HepG2 (cell line): Measurements from ENCODE around the gene RALB. TPM values are rescaled to one million over a fixed set of nuclear protein-coding genes. Genes with fewer than 3 reads are reported as not detected.

Source experiments
- ETV5 ChIP-seq: IDR thresholded peaks from 2 replicates; pipeline ENCODE4 v1.6.1; 2018; ENCODE audit warnings: missing biosample characterization, missing genetic modification reagents, inconsistent platforms, borderline replicate concordance
- HOXA7 ChIP-seq: sonication (generic); formaldehyde crosslinking; IDR thresholded peaks from 2 replicates; pipeline ENCODE4 v1.8.1; 2022; ENCODE audit warnings: mild to moderate bottlenecking, missing genetic modification reagents, moderate library complexity
- SAFB2 ChIP-seq: sonication (generic); formaldehyde crosslinking; IDR thresholded peaks from 2 replicates; pipeline ENCODE4 v1.5.1; 2020; ENCODE audit warnings: missing genetic modification reagents, low read depth, mild to moderate bottlenecking, borderline replicate concordance
- SOX13 ChIP-seq, 3 experiments: fragments of 450-650 bp in 1 of 3; sonication (generic) in 1 of 3; formaldehyde crosslinking in 1 of 3; IDR thresholded peaks in 2 of 3; conservative IDR thresholded peaks in 1 of 3; 2 replicates each; pipeline versions ENCODE4 v1.5.0 to v1.6.1; 2016 to 2020; ENCODE audit warnings: antibody characterized with exemption in 1 of 3, mild to moderate bottlenecking in 1 of 3, missing compliant biosample characterization in 1 of 3, missing genetic modification reagents in 1 of 3, moderate library complexity in 1 of 3
- TEAD3 ChIP-seq: optimal IDR thresholded peaks from 2 replicates; pipeline ENCODE3; 2016; ENCODE audit warnings: borderline replicate concordance
- polyA plus RNA-seq, 8 experiments: library from polyadenylated mRNA; depleted of rRNA in 3 of 8; stranded (reverse) in 7 of 8; unstranded in 1 of 8; fragments of >200 nt; fragmentation: Illumina TruSeq in 4 of 8; extraction: Trizol in 4 of 8; gene quantifications; 2 replicates each; pipeline versions ENCODE4 v1.2.1 to v1.2.3, GENCODE V29; 2011 to 2016; ENCODE audit warnings: low read depth in 4 of 8, missing spikeins in 1 of 8, mixed read lengths in 1 of 8; ENCODE audit not compliant: insufficient read depth in 1 of 8
- total RNA-seq, 5 experiments: library from RNA; depleted of rRNA; stranded (reverse); fragments of >200 nt; fragmentation: Illumina TruSeq; extraction: Trizol; gene quantifications; 2 replicates each; pipeline ENCODE4 v1.2.3, GENCODE V29; 2016; ENCODE audit warnings: low read depth in 1 of 5
- TF ChIP-seq, protein P1 (sequence below): sonication (generic); formaldehyde crosslinking; IDR thresholded peaks from 2 replicates; pipeline ENCODE4 v1.4.0; 2020; ENCODE audit warnings: missing genetic modification reagents
- TF ChIP-seq, protein P2 (sequence below): IDR thresholded peaks from 2 replicates; pipeline ENCODE4 v1.4.0; 2020; ENCODE audit warnings: mild to moderate bottlenecking, missing genetic modification reagents
- TF ChIP-seq, protein P3 (sequence below): sonication (generic); formaldehyde crosslinking; IDR thresholded peaks from 2 replicates; pipeline ENCODE4 v1.4.0; 2020; ENCODE audit warnings: missing genetic modification reagents, borderline replicate concordance
- TF ChIP-seq, protein P4 (sequence below): sonication (generic); formaldehyde crosslinking; conservative IDR thresholded peaks from 2 replicates; pipeline ENCODE4 v1.4.0; 2020; ENCODE audit warnings: mild to moderate bottlenecking, missing genetic modification reagents, moderate library complexity
- TF ChIP-seq, protein P5 (sequence below): sonication (generic); formaldehyde crosslinking; IDR thresholded peaks from 2 replicates; pipeline ENCODE4 v1.8.0; 2022; ENCODE audit warnings: missing genetic modification reagents, mild to moderate bottlenecking, borderline replicate concordance
- TF ChIP-seq, protein P6 (sequence below): sonication (generic); formaldehyde crosslinking; IDR thresholded peaks from 2 replicates; pipeline ENCODE4 v1.8.1; 2023; ENCODE audit warnings: mild to moderate bottlenecking, missing genetic modification reagents, borderline replicate concordance

The RALB gene
- total and polyA plus RNA-seq, 2 of the 13 experiments (the other 11 are each of a cell fraction or from before 2014, with no cell fraction given) = 37.8 to 43.2 TPM

DNA sequence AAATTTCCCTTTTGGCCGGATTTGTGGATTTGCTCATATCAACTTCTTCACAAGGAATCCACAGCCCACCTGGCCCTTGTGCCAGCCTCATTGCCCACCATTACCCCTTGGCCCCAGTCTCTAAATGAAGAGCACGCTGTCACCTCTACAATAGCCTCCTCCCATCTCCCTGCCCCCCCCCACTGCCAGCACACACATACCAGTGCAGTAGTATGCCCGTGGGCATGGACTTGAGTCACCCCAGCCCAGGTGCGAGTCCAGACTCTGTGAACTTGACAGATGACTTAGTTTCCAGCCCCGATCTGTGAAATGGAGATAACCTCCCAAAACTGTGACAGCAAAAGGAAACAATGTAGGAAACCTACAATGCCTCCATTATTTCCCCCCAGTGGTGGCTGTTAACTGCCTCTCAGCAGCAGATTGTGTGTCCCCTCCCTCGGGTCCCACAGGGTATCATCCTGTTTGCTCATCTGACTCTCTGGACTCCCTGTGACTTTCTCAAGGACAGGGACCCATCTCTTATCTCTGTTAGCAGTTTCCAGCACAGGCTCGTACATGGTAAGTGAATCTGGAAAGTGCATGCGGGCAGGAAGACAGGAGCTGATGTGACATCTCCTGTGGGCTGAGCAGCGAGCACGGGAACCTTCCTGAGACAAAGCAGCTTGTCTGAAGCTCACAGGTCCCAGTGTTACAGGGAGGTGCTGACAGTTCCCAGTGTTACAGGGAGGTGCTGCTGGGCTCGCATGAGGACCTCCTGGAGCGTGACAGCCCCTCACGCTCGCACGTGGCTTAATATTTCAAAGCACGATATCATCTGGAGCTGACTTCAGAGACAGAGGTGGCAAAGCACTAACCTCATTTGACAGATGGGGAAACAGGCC lies 25.3 kb upstream of the RALB start (continued):
- TF ChIP-seq ETV5 (CRISPR knock-in tag) (peak; percentile 39; the same call in 1 of the 2 replicates), TEAD3 (peak; percentile 8), HOXA7 (CRISPR knock-in tag) (0 out of 2 replicates have a peak, but pooled peaks have one; percentile 72), SAFB2 (CRISPR knock-in tag) (0 out of 2 replicates have a peak, but pooled peaks have one; percentile 32), SOX13 (IDR thresholded peaks at IDR 0.05) (no peak; the same call in 1 of the 2 replicates), SOX13 (CRISPR knock-in tag; conservative IDR thresholded peaks at IDR 0.05 in 1 of 2, IDR thresholded peaks at IDR 0.05 in 1 of 2) (peak in 1 of 2 experiments; percentile 54; a peak in 1 of 4 replicates)
- TF ChIP-seq, protein P1, sequence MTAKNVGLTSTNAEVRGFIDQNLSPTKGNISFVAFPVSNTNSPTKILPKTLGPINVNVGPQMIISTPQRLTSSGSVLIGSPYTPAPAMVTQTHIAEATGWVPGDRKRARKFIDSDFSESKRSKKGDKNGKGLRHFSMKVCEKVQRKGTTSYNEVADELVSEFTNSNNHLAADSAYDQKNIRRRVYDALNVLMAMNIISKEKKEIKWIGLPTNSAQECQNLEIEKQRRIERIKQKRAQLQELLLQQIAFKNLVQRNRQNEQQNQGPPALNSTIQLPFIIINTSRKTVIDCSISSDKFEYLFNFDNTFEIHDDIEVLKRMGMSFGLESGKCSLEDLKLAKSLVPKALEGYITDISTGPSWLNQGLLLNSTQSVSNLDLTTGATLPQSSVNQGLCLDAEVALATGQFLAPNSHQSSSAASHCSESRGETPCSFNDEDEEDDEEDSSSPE (CRISPR knock-in tag) = no peak
- TF ChIP-seq, protein P2, sequence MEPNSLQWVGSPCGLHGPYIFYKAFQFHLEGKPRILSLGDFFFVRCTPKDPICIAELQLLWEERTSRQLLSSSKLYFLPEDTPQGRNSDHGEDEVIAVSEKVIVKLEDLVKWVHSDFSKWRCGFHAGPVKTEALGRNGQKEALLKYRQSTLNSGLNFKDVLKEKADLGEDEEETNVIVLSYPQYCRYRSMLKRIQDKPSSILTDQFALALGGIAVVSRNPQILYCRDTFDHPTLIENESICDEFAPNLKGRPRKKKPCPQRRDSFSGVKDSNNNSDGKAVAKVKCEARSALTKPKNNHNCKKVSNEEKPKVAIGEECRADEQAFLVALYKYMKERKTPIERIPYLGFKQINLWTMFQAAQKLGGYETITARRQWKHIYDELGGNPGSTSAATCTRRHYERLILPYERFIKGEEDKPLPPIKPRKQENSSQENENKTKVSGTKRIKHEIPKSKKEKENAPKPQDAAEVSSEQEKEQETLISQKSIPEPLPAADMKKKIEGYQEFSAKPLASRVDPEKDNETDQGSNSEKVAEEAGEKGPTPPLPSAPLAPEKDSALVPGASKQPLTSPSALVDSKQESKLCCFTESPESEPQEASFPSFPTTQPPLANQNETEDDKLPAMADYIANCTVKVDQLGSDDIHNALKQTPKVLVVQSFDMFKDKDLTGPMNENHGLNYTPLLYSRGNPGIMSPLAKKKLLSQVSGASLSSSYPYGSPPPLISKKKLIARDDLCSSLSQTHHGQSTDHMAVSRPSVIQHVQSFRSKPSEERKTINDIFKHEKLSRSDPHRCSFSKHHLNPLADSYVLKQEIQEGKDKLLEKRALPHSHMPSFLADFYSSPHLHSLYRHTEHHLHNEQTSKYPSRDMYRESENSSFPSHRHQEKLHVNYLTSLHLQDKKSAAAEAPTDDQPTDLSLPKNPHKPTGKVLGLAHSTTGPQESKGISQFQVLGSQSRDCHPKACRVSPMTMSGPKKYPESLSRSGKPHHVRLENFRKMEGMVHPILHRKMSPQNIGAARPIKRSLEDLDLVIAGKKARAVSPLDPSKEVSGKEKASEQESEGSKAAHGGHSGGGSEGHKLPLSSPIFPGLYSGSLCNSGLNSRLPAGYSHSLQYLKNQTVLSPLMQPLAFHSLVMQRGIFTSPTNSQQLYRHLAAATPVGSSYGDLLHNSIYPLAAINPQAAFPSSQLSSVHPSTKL (CRISPR knock-in tag) = 0 out of 2 replicates have a peak, but pooled peaks have one; percentile 36
- TF ChIP-seq, protein P3, sequence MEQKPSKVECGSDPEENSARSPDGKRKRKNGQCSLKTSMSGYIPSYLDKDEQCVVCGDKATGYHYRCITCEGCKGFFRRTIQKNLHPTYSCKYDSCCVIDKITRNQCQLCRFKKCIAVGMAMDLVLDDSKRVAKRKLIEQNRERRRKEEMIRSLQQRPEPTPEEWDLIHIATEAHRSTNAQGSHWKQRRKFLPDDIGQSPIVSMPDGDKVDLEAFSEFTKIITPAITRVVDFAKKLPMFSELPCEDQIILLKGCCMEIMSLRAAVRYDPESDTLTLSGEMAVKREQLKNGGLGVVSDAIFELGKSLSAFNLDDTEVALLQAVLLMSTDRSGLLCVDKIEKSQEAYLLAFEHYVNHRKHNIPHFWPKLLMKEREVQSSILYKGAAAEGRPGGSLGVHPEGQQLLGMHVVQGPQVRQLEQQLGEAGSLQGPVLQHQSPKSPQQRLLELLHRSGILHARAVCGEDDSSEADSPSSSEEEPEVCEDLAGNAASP (CRISPR knock-in tag) = peak; percentile 10; the same call in 1 of the 2 replicates
- TF ChIP-seq, protein P4, sequence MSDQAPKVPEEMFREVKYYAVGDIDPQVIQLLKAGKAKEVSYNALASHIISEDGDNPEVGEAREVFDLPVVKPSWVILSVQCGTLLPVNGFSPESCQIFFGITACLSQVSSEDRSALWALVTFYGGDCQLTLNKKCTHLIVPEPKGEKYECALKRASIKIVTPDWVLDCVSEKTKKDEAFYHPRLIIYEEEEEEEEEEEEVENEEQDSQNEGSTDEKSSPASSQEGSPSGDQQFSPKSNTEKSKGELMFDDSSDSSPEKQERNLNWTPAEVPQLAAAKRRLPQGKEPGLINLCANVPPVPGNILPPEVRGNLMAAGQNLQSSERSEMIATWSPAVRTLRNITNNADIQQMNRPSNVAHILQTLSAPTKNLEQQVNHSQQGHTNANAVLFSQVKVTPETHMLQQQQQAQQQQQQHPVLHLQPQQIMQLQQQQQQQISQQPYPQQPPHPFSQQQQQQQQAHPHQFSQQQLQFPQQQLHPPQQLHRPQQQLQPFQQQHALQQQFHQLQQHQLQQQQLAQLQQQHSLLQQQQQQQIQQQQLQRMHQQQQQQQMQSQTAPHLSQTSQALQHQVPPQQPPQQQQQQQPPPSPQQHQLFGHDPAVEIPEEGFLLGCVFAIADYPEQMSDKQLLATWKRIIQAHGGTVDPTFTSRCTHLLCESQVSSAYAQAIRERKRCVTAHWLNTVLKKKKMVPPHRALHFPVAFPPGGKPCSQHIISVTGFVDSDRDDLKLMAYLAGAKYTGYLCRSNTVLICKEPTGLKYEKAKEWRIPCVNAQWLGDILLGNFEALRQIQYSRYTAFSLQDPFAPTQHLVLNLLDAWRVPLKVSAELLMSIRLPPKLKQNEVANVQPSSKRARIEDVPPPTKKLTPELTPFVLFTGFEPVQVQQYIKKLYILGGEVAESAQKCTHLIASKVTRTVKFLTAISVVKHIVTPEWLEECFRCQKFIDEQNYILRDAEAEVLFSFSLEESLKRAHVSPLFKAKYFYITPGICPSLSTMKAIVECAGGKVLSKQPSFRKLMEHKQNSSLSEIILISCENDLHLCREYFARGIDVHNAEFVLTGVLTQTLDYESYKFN (CRISPR knock-in tag) = 0 out of 2 replicates have a peak, but pooled peaks have one; percentile 32
- TF ChIP-seq, protein P5, sequence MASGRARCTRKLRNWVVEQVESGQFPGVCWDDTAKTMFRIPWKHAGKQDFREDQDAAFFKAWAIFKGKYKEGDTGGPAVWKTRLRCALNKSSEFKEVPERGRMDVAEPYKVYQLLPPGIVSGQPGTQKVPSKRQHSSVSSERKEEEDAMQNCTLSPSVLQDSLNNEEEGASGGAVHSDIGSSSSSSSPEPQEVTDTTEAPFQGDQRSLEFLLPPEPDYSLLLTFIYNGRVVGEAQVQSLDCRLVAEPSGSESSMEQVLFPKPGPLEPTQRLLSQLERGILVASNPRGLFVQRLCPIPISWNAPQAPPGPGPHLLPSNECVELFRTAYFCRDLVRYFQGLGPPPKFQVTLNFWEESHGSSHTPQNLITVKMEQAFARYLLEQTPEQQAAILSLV (CRISPR knock-in tag) = 0 out of 2 replicates have a peak, but pooled peaks have one; percentile 44
- TF ChIP-seq, protein P6, sequence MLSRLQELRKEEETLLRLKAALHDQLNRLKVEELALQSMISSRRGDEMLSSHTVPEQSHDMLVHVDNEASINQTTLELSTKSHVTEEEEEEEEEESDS (CRISPR knock-in tag) = no peak
